GM23248 (cell line): ENCODE measurements around the gene BAZ2B. TPM values are rescaled to one million over a fixed set of nuclear protein-coding genes. Genes with fewer than 3 reads are reported as not detected.

Experiments used
- DNase-seq: peaks from one replicate; pipeline ENCODE4 v3.0.0-alpha.2; 2015
- H2AFZ ChIP-seq: fragments of 200-600 bp; sonication (generic); 2 replicates; pipeline ENCODE4 v1.6.1; 2016; ENCODE audit warnings: antibody characterized with exemption
- H3F3A ChIP-seq: fragments of 200-600 bp; sonication (generic); 2 replicates; pipeline ENCODE4 v1.6.1; 2016; ENCODE audit warnings: mild to moderate bottlenecking, antibody characterized with exemption, mixed run types; ENCODE audit not compliant: insufficient read depth
- H3K27ac ChIP-seq: fragments of 200-600 bp; sonication (generic); 2 replicates; pipeline ENCODE4 v1.5.1; 2016; ENCODE audit warnings: mild to moderate bottlenecking
- H3K27me3 ChIP-seq: fragments of 200-600 bp; sonication (generic); replicated peaks from 2 replicates; pipeline ENCODE4 v1.6.1; 2016; ENCODE audit warnings: mild to moderate bottlenecking; ENCODE audit not compliant: insufficient read depth
- H3K36me3 ChIP-seq: fragments of 200-600 bp; sonication (generic); 2 replicates; pipeline ENCODE4 v1.6.1; 2016; ENCODE audit warnings: low read depth, mild to moderate bottlenecking
- H3K4me1 ChIP-seq: fragments of 200-600 bp; sonication (generic); 2 replicates; pipeline ENCODE4 v1.6.1; 2016; ENCODE audit warnings: mild to moderate bottlenecking; ENCODE audit not compliant: insufficient read depth
- H3K4me2 ChIP-seq: fragments of 200-600 bp; sonication (generic); one replicate; pipeline ENCODE4 v1.6.1; 2016; ENCODE audit warnings: mild to moderate bottlenecking; ENCODE audit not compliant: unreplicated experiment
- H3K4me3 ChIP-seq: fragments of 200-600 bp; sonication (generic); 2 replicates; pipeline ENCODE4 v1.5.1; 2016; ENCODE audit warnings: mild to moderate bottlenecking
- H3K79me2 ChIP-seq: fragments of 200-600 bp; sonication (generic); 2 replicates; pipeline ENCODE4 v1.6.1; 2016; ENCODE audit warnings: mild to moderate bottlenecking; ENCODE audit not compliant: insufficient read depth
- H3K9ac ChIP-seq: fragments of 200-600 bp; sonication (generic); 2 replicates; pipeline ENCODE4 v1.6.1; 2016; ENCODE audit warnings: mild to moderate bottlenecking
- H3K9me2 ChIP-seq: fragments of 200-600 bp; sonication (generic); 2 replicates; pipeline ENCODE4 v1.6.1; 2016; ENCODE audit warnings: mixed run types, mild to moderate bottlenecking, moderate library complexity; ENCODE audit not compliant: insufficient read depth
- H3K9me3 ChIP-seq: fragments of 200-600 bp; sonication (generic); one replicate; pipeline ENCODE4 v1.6.1; 2017; ENCODE audit warnings: low read depth
- H4K20me1 ChIP-seq: fragments of 200-600 bp; sonication (generic); 2 replicates; pipeline ENCODE4 v1.6.0; 2016; ENCODE audit not compliant: insufficient read depth
- EZH2 ChIP-seq: fragments of 200-600 bp; sonication (generic); IDR thresholded peaks from 2 replicates; pipeline ENCODE4 v1.6.1; 2018; ENCODE audit warnings: antibody characterized with exemption, mild to moderate bottlenecking; ENCODE audit not compliant: insufficient read depth, poor library complexity, severe bottlenecking
- EZH2phosphoT487 ChIP-seq: fragments of 200-600 bp; sonication (generic); IDR thresholded peaks from 2 replicates; pipeline ENCODE4 v1.6.1; 2018; ENCODE audit warnings: antibody characterized with exemption, moderate library complexity, mild to moderate bottlenecking, low read depth; ENCODE audit not compliant: insufficient read depth
- WGBS, 2 experiments: methylation state at CpG; one replicate each; pipeline ENCODE4 v1.1.6; 2015 to 2017; ENCODE audit warnings: low lambda C conversion rate in 2 of 2, low coverage in 1 of 2; ENCODE audit errors: missing lambda C conversion rate in 2 of 2; 5-methylcytosine and 5-hydroxymethylcytosine counted together
- in situ Hi-C: fragments of 300-500 bp; cut with MboI; formaldehyde crosslinking; loops from 2 replicates; pipeline ENCODE4 v1.15.0; 2020
- polyA plus RNA-seq: library from polyadenylated mRNA; unstranded; fragments of >200 nt; fragmentation: Nextera tagmentation; extraction: Ambion mirVana; gene quantifications from 2 replicates; pipeline ENCODE4 v1.2.1, GENCODE V29; 2016
- total RNA-seq: library from RNA; depleted of rRNA; stranded (reverse); fragments of >200 nt; shearing (Covaris generic); gene quantifications from 2 replicates; pipeline ENCODE4 v1.2.3, GENCODE V29; 2014

Gene BAZ2B
- total and polyA plus RNA-seq, 2 experiments from 2014 or later = 17.0 to 20.5 TPM

DNA sequence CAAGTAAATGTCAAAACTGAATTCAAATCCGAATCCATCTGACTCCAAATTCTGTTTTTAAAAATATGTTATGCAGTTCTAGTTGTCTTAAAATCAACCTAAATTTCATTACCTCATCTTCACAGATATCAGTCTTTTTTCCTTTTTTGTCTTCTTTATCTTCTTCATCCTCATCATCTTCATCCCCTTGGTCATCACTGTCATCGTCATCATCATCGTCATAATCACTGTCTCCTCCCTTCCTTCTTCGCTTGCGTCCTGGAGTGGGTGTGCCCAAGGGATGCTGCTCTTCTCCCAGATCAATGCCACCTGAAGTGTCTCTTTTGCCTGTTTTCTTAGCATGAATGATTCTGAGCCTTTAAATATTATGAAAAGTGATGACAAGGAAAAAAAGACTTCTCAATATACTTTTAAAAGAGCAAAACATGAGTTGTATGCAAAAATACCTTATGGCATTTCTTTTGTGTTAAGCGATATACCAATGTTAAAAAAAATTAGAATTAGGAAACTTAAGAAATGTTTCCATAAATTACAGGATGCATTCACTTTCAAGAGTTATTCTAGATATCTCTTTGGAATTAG is 233.8 kb downstream of the BAZ2B start:
- Histone ChIP-seq H3K27ac (no peak overlapping the region), H3K9me3 (no peaks in the 10 kb centered on the region), H3K4me2 (no peak overlapping the region), H3K27me3 (no peaks in the 10 kb centered on the region), H3F3A (no peaks in the 10 kb centered on the region), H3K9me2 (no peaks in the 10 kb centered on the region), H4K20me1 (no peaks in the 10 kb centered on the region), H3K4me1 (no peaks in the 10 kb centered on the region), H3K36me3 (peaks cover 25% of the 10 kb centered on the region), H2AFZ (no peak overlapping the region), H3K9ac (no peak overlapping the region), H3K4me3 (no peak overlapping the region), H3K79me2 (no peaks in the 10 kb centered on the region)
- no peak for TF ChIP-seq EZH2
- no peak for TF ChIP-seq EZH2phosphoT487
- in situ Hi-C loops = no loop called here
- no peak for DNase-seq
- 97 to 100% methylated on average over 6 of the region's 6 CpGs for WGBS, 2 experiments

- H3K9me2 ChIP-seq = no peaks in the 10 kb centered on the region
- no peak overlapping the region for H3K4me3 ChIP-seq
These were observed 234.8 kb downstream of the BAZ2B start for GRCh38 chr2:159381574-159381973.

DNA sequence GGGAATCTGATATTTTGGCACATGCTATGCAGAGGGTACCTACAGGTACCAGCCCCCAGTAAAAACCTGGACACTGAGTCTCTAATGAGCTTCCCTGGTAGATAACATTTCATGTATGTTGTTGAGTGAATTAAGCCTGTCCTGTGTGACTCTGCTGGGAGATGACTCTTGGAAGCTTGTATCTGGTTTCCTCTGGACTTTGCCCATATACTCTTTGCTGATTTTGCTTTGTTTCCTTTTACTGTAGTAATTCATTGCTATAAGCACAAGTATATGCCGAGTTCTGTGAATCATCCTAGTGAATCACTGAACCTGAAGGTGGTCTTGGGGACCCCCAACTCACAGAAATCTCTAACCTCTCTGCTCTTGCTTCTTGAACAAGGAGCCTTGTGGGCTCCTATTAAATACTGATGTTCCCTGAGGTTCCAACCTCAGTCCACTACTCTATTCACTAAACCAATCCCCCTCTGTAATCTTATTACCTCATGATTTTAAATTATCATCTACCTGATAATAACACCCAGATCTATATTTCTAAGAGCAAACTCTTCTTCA is 235.6 kb downstream of the BAZ2B start:
- Histone ChIP-seq H3K9me2 (no peaks in the 10 kb centered on the region), H3F3A (no peaks in the 10 kb centered on the region), H3K27me3 (no peaks in the 10 kb centered on the region), H3K36me3 (peaks cover 25% of the 10 kb centered on the region), H3K79me2 (no peaks in the 10 kb centered on the region), H3K9me3 (no peaks in the 10 kb centered on the region), H3K4me1 (no peaks in the 10 kb centered on the region), H3K9ac (no peak overlapping the region), H4K20me1 (no peaks in the 10 kb centered on the region), H3K4me2 (no peak overlapping the region), H3K4me3 (no peak overlapping the region), H3K27ac (no peak overlapping the region), H2AFZ (no peak overlapping the region)
- in situ Hi-C loops = no loop called here
- TF ChIP-seq EZH2 (no peak), EZH2phosphoT487 (no peak)
- 97 to 100% methylated on average over 1 of the region's 1 CpG for WGBS, 2 experiments
- no peak for DNase-seq

More at GRCh38 chr2:159381574-159381973, 234.8 kb downstream of the BAZ2B start:
- no peak for DNase-seq
- Histone ChIP-seq H3K36me3 (peaks cover 25% of the 10 kb centered on the region), H3K4me2 (no peak overlapping the region), H3K79me2 (no peaks in the 10 kb centered on the region), H2AFZ (no peak overlapping the region), H3K27ac (no peak overlapping the region), H4K20me1 (no peaks in the 10 kb centered on the region), H3K4me1 (no peaks in the 10 kb centered on the region), H3K9me3 (no peaks in the 10 kb centered on the region), H3K27me3 (no peaks in the 10 kb centered on the region), H3K9ac (no peak overlapping the region), H3F3A (no peaks in the 10 kb centered on the region)
- no peak for TF ChIP-seq EZH2
- TF ChIP-seq EZH2phosphoT487 = no peak
- in situ Hi-C loops = no loop called here

GRCh38 chr2:159379181-159379580 is 237.2 kb downstream of the BAZ2B start:
- H4K20me1 ChIP-seq = no peaks in the 10 kb centered on the region
- in situ Hi-C loops = no loop called here
- no peaks in the 10 kb centered on the region for H3K79me2 ChIP-seq
- no peaks in the 10 kb centered on the region for H3K27me3 ChIP-seq
- H3K4me2 ChIP-seq = no peak overlapping the region
- WGBS, 2 experiments = 0 to 4% methylated on average over 1 of the region's 1 CpG
- TF ChIP-seq EZH2phosphoT487 (no peak), EZH2 (no peak)
- DNase-seq = no peak
- H3K4me3 ChIP-seq = no peak overlapping the region
- H3K9me3 ChIP-seq = no peaks in the 10 kb centered on the region
- no peak overlapping the region for H3K27ac ChIP-seq
- no peaks in the 10 kb centered on the region for H3K4me1 ChIP-seq
- H3K9ac ChIP-seq = no peak overlapping the region
- H3K9me2 ChIP-seq = no peaks in the 10 kb centered on the region
- peaks cover 18% of the 10 kb centered on the region for H3K36me3 ChIP-seq
- H2AFZ ChIP-seq = no peak overlapping the region
- no peaks in the 10 kb centered on the region for H3F3A ChIP-seq

DNA sequence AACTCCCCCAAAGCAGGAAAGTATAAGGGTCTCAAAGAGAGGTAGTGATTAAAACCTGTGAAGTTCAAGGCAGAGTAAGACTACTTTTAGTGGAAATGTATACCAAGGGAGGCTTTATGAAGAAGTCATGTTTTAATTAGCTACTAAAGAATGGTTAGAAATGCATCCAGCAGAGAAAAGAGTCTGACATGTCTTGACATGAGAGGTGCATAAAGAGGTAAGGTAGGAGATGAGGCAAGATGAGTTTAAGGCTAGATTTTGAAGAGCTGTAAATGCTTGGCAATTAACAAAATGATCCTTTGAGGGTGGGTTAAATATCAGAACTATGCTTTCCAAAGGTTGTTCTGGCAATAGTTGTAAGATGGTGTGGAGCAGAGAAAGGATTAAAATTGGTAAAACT is 241.1 kb downstream of the BAZ2B start:
- Histone ChIP-seq H3K4me2 (no peak overlapping the region), H3K9me2 (no peaks in the 10 kb centered on the region), H3K27ac (no peak overlapping the region), H3K27me3 (no peaks in the 10 kb centered on the region), H3K36me3 (peaks cover 11% of the 10 kb centered on the region), H4K20me1 (no peaks in the 10 kb centered on the region), H3F3A (no peaks in the 10 kb centered on the region), H3K9me3 (no peaks in the 10 kb centered on the region), H3K9ac (no peak overlapping the region), H3K4me1 (no peaks in the 10 kb centered on the region), H3K79me2 (no peaks in the 10 kb centered on the region), H2AFZ (no peak overlapping the region), H3K4me3 (no peak overlapping the region)
- no peak for TF ChIP-seq EZH2
- no peak for TF ChIP-seq EZH2phosphoT487
- in situ Hi-C loops = no loop called here
- DNase-seq = no peak
